Stimulated activated CD8-positive, alpha-beta memory T cell treated with anti-CD3 and anti-CD28 coated beads, Interleukin-12 subunit alpha, Interleukin-12 subunit beta, amount 100 ng/mL, for 4 hours (primary cell): ENCODE data around the gene LRRN2.

Experiments used
- DNase-seq: peaks from one replicate; pipeline ENCODE4 v3.0.0-alpha.2; 2020; ENCODE audit warnings: low read depth

The LRRN2 gene

DNA sequence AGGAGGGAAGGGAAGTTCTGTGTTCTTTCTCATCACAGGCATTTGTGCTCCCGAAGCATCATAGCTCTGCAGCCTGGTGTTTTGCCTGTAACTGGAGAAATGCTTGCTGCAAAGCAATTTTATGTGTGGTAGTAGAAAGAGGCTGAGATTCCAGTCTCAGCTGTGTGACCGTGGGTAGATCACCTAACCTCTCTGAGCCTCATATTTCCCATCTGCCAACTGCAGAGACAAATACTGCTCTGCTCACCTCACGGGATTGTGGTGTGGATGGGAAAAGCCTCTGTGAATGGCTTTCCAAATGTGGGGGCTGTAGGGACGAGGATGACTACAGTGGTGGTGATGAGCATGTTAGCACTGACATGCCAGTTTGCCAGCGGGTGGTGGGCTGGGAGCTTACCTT is 85.3 kb downstream of the LRRN2 start:
- DNase-seq = no peak

DNA sequence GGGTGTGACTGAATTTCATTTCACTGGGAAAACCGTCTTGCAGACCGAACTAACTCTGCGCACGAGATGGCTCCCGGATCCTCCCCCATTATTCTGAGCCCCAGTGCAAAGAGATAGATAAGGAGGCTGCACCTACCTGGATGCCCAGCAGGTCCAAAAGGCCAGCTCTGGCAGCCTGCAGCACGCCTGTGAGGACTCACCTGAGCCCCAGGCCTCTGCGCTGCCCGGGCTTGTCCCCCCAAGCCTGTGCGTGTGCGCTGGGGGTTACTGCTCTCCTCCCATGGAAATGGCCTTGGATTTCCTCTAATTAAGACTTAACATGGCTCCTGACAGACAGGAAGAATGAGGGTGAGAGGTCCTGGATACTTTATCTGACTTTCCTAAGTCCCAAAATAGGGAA is 85.9 kb downstream of the LRRN2 start:
- DNase-seq = no peak

DNA sequence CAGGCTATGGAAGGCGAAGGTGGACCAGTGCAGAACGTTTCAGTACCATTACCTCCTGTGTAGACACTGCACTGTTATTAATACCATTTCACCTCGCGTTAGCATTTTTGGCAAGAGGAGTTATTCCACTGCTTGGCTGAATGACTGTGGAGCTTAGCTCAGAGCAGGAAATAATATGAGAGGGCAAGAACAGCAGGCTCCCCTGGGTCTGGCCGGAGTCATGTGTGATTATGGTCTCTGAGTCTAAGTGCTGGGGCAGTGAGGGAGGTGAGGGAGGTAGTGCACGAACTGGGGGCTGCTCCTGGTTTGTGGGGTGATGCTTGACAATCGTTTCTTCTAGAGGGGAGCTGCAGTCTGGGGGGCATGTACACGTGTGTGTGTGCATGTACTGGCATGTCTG is 86.4 kb downstream of the LRRN2 start:
- DNase-seq = no peak

DNA sequence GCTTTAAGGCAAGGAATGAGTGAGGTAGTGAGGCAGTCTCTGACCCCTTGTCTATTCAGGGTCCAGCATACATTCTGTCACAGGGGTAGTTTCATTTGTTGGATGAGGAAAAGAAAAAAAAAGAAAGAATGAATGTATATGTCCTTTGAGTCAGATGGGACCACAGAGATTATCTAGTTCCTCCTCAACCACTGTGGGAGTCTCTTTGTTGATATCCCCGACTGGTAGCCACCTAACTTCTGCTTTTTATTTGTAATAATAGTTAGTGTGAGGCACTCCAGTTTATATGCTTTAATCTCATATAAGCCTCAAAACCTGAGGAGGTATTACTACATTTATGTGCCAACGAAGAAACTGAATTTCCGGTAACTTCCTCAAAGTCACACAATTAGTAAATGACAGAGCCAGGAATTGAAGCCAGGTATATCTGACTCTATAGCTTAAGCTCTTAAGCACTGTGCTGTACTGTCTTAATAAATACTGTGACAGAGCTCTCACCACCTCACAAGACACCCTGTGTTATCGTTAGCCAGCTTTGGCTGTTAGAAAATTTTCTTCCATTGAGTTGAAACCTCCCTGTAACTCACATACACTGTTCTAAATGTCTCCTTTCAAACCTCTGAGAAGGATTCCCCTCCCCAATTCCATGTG is 87.1 kb downstream of the LRRN2 start:
- DNase-seq = no peak

DNA sequence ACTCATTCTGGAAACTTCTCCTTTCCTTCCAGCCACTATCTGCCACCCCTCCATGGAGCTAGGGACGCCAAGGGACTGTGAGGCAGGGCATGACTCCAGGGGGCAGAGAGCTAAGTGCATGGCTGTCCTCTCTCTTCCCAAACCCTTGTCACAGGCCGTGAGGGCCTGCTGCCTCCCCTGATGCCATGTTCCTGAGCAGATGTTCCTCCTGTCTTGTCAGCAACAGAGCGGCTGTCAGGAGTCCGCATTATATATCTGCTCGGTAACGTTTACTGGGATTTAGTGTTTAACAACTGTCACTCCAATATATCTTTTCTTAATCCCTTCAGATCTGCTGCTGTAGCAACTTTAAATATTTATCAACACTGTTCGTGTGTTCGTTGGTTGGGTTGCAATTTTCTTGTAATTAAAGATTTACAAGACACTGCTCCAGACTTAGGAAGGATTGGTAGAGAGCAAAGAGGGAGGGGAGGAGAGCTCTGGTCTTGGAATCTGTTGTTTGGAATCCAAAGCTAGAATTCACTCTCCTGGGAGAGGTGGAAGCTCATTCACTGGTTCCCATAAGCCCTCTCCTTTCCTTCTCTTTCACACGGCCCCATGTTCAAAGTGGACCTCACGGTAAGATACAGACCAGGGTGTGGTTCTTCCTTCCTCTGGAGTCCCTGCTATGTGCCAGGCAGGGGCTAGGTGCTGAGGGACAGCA is 93.1 kb downstream of the LRRN2 start:
- no peak for DNase-seq

DNA sequence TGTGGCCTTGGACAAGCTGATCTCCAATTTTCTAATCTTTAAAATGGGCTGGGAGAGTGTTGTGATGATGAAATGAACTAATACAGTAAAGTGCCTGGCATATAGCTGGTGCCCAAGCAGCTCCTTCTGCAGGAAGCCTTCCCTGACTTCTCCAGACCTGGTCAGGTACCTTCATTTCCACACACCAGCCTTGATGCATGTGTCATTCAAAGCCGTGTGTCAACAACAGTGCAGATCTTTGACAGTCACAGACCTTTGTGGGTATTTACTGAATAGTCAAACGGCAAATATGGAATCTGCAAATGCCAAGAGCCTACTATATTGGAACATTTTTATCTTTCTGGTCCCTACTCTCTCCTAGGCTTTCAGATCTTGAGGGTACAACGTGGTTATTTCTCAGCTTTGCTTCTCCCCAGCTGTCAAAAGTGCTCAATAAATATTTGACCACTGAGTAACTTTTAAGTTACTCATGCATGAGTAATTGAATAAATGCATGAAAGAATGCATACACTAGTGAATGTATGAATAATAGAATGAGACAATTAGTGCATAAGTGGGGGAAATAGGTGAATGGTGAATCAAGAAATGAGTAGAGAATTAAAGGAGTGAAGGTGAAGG is 94.0 kb downstream of the LRRN2 start:
- DNase-seq = no peak

DNA sequence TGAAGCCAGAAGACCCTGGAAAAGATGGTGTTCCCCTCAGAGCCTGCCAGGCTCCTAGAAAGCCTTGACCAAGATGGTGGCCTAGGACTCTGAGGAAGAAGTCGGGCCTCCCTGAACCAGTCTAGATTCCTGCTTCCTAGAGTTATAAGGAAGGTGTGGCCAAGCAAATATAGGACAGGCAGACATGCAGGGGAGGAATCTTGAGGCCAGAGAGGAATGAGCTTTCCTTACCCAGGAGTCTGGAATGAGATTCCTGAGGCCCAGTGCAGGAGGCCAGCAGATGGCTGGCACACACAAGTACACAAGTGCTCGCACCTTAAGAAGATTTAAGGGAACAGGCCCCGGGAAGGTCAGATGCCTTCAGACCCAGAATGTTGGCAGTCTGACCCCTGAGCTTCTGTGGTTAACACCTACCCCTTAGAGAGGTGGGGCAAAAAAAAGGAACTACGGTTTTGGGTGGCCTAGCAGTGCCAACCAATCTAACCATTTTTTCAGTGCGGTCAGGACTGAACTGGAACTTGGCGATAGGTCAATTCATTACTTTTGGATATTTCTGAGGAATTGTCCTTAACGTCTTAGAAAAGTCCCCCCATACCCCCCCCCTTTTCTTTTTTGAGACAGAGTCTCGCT is 96.0 kb downstream of the LRRN2 start:
- DNase-seq = no peak

DNA sequence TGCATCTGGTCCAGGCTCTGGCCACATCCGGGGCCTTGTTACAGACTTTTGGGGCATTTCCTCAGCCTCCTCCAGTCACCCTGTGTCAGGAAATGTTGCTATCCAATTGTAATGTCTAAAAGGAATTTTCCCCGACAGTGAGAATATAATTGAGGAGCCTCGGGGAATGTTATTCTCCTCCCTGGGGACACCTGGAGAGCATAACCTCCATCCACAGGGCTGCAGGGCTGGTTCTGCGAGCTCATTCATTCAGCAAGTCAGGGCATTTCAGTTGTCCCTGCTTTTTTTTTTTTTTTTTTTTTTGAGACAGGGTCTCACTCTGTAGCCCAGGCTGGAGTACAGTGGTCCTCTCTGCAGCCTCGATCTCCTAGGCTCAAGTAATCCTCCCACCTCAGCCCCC is 96.7 kb downstream of the LRRN2 start:
- no peak for DNase-seq

DNA sequence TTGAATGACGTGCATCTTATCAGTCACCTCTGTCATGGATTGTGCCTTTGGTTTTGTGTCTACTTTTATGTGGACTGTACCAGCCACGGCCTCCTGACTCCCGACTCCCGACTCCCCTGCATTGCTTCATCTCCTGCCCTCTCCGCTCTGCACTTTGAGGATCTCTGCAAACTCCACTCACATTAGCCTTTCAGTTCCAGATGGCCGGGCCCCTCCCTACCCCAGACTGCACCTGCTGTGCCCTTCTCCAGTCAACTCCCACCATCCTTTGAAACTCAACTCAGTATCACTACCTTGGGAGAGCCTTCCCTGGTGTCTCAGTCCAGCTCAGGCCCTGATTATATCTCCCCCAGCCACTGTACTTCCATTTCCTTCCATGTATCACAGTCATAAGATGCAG is 97.9 kb downstream of the LRRN2 start:
- no peak for DNase-seq

DNA sequence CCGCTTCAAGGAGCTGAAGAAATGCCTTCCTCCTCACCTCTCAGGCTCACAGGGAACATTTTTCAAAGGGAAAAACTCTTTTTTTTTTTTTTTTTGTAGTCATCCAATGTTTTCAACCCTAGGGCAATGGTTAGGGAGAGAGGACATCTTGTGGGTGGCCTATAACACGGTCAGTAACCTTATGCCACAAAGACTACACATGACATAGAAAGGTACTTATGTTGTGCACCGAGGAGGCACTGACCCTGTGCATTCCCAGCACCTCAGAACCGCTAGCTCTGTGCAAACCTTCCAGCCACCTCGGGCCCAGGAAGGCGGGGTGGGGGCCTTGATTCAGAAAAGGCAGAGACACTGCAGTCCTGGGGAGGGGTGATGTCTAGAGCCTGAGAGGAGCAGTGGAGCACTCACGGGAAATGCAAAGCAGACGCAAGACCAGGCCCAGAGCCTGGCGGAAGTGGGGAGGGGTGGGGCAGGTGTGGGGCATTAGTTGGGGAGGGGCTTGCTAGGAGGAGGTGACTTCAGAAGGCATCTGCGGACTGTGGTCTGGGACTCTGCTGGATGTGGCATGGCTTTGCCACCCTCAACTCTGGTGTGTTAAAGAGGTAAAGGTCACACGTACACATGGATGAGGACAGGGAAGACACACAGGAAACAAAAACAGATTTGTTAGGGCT is 100.7 kb downstream of the LRRN2 start:
- no peak for DNase-seq

DNA sequence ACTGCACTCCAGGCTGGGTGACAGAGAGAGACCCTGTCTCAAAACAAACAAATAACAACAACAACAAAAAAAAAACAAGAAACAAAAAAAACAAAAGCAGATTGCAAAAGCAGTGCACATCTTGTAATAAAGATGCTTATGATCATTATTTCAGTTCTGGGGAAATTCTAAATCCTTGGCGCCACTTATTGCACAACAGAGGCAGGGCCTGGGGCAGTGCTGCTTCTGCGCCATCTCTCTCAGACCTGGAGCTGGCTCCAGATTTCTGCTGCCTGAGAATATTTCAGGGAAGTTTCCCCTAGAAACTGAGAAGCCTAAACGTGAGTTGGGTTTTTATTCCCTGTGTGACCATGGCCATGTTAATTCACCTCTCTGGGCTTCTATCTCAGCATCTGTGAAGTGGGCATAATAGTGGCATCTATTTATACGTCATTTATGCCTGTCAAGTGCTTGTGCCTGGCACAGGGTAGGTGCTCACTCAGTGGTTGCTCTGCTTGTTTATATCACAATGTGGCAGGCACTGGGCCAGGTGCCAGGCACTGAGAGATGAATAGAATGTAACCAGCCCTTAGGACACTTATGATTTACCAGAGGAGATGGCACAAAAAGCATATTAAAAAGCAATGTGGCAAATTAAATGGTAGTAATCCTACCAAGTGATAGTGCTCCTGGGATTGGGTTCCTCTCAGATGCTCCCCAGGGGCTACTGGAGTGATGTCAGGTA is 101.5 kb downstream of the LRRN2 start:
- DNase-seq = no peak

DNA sequence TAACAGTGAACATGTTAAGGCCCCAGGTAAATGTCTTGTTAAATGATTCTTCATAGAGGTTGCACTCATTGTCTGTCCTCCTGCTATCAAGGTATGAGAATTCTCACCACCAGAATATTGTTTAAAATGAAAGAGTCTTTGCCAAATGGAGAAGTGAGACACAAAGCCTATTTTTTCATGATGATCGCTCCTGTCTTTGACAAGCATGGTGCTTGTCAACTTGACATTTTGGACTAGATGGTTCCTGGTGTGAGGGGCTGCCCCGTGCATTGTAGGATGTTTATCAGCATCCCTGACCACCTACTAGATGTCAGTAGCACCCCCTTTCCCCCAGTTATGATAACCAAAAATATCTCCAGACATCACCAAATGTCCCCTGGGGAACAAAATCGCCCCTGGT is 103.8 kb downstream of the LRRN2 start:
- DNase-seq = no peak

DNA sequence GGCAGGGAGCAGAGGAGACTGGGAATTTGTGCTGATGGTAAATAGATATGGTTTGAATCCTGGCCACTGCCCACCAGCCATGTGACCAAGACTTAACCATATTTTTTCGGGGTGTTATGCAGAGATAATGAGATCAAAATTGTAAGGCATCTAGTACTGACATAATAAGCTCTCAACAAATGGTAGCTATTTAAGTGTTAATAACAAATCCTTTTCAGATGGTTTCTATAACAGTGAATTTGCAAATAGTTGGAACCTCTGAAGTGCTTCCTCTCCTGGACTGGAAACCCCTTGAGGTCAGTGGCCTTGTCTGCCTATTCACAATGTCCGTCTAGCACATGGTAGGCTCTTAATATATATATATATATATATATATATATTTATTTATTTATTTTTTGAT is 104.7 kb downstream of the LRRN2 start:
- no peak for DNase-seq

DNA sequence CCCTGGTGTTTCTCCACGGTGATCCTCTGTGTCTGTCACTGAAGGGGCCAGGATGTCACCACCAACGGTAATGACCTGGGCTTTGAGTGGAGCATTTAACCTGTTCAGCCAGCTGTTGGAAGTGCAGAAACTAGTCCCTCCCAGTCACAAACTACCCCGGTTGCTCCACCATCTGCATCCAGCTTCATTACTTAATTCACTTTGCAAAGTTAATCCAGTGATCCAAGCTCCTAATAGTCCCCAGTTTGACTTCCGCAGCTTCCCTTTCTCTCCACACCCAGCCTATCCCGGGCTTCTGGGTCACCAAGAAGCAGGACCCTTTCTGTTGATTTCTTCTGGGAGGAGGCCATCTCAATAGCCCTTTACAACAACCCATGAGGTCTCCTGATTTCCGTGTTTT is 105.9 kb downstream of the LRRN2 start:
- no peak for DNase-seq

DNA sequence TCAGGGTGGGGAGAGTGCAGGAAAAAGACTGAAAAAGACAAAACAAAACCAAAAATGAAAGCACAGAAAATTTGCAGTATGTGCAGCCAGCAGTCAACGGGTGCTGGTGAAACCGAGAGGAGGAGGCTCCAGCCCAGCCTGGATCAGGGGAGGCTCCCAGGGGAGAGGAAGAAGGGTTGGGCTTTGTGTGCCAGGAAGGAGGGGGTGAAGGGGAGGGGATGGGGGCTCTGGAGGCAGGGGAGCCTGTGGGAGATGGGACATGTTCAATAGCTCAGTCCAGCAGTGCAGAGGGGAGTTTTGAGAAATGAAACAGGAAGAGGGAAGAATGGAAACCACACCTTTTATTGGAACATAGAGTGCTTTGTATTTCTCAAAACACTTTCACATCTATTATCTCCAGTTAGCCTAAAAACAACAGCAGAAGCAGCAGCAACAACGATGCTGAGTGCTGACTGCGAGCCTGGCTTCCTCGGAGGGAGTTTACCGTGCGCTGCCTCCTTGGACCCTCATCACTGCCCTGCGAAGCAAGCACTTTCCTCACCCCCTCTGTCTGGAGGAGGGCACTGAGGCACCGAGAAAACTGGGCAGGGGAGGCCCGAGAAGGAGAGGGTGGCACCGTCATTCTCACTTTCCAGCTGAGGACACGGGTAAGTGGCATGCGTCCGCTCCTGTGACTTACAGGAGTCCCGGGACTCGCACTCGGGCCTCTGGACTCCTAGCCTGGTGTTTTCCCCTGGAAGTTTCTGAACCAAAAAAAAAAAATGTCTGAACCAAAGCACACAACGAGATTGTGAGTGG is 106.5 kb downstream of the LRRN2 start:
- no peak for DNase-seq

DNA sequence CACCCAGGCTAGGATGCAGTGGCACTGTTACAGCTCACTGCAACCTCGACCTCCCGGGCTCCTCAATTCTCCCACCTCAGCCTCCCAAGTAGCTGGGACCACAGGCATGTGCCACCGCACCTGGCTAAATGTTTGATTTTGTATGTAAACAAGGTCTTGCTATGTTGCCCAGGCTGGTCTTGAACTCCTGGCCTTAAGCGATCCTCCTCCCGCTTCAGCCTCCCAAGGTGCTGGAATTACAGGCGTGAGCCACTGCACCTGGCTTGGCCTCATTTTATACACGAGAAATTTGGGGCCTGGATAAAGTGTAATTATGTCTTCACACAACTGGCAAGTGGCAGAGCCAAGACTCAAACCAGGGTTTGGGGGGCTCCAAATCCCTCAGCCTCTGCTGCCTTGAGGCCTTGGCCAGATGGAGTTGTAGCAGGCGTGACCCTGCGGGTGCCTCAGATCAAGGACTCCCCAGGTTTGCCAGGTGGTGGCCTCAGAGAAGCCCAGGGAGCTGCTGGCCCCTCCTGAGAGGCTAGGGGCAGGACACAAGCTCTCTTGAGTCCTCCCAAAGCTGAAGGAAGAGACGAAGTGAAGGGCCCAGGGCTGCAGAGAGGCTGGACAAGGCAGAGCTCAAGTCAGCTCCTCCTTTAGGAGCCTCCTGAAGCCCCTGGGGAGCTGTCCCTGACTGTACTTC is 107.6 kb downstream of the LRRN2 start:
- no peak for DNase-seq

DNA sequence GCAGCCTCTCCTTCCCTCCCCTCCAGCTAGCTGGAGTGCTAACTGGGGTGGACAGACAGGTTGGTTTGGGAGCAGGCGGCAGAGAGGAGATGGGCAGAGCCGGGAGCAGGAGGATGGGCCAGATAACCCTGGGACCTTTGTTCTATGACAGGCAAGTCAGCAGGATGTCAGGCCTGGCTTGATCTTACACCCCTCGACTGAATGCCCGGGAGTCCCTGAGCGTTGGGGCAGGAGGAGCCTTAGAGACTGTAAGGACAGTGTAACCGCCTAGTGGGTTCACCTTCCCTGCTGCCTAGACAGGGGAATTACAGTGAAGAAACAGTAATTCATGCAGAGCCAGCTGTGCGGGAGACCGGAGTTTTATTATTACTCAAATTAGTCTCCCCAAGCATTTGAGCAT is 109.1 kb downstream of the LRRN2 start:
- DNase-seq = no peak

DNA sequence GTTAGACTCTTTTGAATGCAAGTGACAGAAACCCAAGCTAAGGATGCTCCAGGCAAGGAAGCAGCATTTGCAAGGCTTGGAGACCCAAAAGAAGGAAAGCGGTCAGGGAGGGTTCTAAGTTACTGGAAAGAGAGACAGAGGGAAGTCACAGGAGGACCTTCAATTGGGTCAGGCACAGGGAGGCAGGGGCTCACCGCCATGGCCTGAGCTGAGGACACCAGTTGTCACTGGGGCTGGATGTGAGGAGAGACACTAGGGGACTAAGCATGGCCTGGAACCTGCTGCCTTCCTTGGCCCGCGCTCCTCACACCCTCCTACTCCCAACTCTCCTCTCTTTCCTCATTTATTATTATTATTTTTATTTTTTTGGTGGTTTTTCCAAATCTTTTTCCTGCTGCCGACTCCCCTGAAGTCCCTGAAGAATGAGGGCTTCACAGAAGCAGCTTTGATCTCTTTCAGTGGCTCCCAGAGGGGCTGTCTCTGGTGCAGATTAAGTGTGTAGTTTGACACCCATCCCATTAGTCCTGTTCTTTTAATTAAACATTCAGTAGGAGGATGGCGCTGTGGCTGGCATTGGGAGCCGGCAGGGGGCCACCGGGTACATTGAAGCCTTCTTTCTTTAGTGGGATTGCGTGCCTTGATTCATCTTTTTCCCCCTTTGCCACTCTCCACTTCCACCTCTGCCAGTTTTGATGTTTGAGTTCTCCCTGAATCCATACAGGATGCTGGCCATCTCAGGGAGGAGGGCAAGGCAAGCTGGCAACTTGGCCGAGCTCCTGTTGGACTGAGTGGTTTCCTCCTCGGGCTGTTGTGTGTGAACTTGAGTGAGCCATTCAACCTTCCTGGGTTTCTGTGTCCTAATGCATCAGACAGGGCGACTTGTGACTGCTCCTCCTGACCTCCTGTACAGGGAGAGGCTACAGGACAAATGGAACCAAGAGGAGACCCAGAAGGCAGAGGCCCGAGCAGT is 110.0 kb downstream of the LRRN2 start:
- no peak for DNase-seq

DNA sequence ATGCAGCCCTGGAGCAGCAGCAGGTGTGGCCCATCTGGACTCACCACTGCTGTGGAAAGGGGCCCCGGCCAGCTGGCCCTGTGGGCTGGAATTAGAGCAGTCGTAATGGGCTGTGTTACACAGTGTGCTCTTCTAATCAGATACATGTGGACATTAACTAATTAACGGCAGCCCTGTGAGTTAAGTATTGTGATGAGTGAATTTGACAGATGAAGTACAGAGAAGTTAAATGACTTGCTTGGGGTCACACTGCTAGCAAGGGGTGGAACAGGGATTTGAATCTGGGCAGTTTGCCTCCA is 110.7 kb downstream of the LRRN2 start:
- no peak for DNase-seq
